Endometrial microvascular endothelial cells (primary cell): ENCODE data around the gene GAB1. TPM values are rescaled to one million over a fixed set of nuclear protein-coding genes. Genes with fewer than 3 reads are reported as not detected.

Source experiments
- in situ Hi-C: cut with HindIII; loops from 2 replicates; pipeline ENCODE4 v1.10.0; 2017; ENCODE audit warnings: low sequenced_read_pairs, low pct_unique_long_range_greater_than_20kb; ENCODE audit errors: inconsistent ontology term
- total RNA-seq: library from RNA; depleted of rRNA; stranded (reverse); fragments of >200 nt; gene quantifications from one replicate; pipeline ENCODE4 v1.2.3, GENCODE V29; 2015; ENCODE audit errors: inconsistent ontology term

Gene GAB1
- total RNA-seq, 1 donor from 2014 or later: 3.6 TPM

DNA sequence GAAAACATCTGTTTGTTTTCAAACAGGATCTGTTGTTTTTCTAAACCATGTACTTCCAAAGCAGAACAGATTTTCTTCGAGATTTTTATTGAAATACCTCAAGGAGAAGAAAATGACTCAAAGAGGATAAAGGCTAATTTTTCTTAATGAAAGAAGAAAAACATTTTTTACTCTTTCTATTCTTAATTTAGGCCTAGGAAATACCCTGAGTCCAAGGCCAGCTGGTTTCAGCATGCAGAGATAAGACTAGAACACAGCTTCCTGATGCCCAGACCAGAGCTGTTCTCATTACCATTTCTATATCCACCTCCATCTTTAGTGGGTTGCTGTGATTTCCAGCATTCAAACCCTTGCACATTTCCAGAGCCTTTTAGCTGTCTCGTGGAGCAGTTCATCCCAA lies 18.3 kb downstream of the GAB1 start:
- in situ Hi-C loops: no loop called here

GRCh38 chr4:143355540-143356217 lies 19.0 kb downstream of the GAB1 start:
- in situ Hi-C loops: no loop called here

DNA sequence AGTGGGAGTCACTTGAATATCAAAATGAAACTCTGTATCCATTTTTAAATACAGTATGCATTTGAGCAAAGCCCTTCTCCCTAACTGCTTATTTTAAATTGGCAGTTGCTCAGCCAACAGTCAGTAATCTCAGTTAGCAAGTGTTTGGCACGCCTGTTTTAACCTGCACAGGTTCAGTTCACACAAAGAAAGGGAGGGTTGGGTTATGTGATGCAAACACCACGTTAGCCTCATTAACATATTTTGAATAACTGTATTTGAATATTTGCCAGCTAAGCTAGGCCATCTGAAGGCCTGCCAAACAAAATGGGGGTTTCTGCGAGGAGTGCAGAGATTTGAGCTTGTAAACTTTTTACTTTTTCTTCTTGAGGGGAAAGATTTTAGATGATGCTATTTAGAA lies 19.8 kb downstream of the GAB1 start:
- in situ Hi-C loops: no loop called here

- in situ Hi-C loops: no loop called here
Measured at GRCh38 chr4:143357161-143357845, 20.6 kb downstream of the GAB1 start.

GRCh38 chr4:143358419-143358818 lies 21.7 kb downstream of the GAB1 start:
- in situ Hi-C loops: no loop called here

DNA sequence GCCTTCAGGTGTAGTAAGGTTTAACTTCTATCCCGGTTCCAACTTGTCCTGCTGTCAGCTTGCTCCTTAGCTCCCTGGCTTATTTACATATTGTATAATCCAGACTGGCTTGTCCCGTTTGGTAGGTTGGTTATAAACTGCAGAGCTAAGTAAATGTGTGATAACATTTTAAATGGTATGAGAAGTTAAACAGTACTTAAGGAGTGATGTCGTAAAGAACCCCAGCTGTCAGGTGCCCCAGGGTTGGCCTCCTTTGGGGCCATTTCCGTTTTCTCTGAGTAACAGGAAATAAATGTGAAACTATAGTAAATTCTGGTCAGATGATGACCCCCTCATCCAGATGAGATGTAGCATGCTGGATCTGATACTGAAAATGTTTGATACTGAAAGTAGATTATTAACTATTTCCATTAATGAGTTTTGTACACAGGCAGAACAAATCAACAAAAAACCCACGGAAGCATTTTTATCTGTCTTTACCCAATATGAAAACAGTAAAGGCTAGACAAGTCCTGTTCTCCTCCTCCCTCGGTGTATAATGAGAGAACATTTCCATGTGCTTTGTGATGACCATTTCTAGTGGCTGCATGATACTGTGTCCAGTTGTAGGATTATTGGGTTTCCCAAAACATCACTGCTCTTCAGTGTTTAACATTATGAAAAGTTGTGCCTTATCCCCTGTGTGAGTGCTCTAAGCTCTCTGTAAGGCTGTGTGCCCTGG lies 22.4 kb downstream of the GAB1 start:
- in situ Hi-C loops: no loop called here

- in situ Hi-C loops: no loop called here
Measured at GRCh38 chr4:143359644-143360193, 23.0 kb downstream of the GAB1 start.

DNA sequence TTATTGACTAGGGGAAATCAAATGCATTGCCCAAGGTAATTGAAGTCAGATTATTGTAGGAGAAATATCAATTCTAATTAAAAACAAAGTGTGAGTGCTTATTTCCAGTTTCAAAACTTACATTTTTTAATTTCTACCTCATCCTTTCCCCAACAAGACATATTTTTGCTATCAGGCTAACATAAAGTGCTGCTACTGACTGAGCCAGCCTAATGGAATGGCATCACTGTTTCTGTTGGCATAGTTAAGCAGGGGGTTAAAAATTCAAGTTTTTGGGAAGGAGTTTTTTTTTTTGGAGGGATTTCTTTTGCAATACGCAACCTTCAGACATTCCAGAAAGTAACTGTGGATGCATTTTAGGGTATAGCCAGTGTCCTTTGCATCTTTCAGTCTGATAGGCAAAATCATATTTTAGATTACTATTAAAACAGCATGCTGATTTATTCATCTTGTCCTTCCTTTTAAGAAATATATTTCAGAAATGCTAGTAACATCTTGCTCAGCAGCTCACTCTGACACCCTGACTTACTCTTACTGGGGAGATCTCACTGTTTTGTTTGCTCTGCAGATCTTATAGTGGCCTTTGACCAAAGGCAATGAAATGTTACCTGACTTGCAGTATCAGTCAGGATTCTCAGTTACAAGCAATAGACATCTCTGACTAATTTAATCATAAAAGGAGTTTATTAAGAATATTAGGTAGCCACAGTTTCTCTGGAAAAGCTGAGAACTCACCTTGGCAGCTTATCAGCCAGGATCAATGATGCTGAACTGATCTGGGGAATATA lies 24.4 kb downstream of the GAB1 start:
- in situ Hi-C loops: no loop called here

GRCh38 chr4:143362349-143363046 lies 25.8 kb downstream of the GAB1 start:
- in situ Hi-C loops: no loop called here

- in situ Hi-C loops: no loop called here
Measured at GRCh38 chr4:143363332-143363731, 26.7 kb downstream of the GAB1 start.

DNA sequence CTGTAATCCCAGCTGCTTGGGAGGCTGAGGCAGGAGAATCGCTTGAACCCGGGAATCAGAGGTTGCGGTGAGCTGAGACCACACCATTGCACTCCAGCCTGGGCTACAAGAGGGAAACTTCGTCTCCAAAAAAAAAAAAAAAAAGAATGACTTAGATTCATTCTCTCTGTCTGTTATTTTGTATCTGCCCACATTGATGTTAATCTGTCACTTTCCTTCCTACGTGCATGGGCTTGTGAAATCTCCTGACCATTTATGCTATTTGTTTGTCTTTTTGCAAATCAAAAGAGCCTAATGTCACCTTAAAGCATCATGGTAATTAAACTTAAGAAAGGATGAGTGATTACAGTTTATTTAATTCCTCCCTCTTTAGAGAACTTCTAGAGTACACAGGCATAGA lies 27.4 kb downstream of the GAB1 start:
- in situ Hi-C loops: no loop called here

GRCh38 chr4:143367863-143368262 lies 31.2 kb downstream of the GAB1 start:
- in situ Hi-C loops: no loop called here

DNA sequence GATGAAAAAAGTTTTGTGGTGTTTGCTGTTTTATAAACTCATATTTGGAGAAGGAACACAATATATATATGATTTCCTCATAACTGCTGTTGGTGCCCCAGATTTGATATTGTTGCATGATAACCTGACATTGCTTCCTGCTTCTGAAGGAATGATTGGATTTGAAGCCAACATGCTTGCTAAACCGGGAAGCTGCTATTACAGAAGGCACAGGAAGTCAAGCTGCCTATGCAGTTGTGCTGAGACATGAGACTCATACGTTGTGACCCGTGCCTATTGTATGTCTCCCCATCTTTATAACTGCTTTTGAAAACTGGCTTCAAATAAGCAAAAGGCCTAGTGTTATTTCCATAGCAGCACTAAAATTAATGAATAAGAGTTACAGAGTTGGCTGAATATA lies 32.9 kb downstream of the GAB1 start:
- in situ Hi-C loops: no loop called here

- in situ Hi-C loops: no loop called here
Measured at GRCh38 chr4:143372093-143372915, 35.6 kb downstream of the GAB1 start.

DNA sequence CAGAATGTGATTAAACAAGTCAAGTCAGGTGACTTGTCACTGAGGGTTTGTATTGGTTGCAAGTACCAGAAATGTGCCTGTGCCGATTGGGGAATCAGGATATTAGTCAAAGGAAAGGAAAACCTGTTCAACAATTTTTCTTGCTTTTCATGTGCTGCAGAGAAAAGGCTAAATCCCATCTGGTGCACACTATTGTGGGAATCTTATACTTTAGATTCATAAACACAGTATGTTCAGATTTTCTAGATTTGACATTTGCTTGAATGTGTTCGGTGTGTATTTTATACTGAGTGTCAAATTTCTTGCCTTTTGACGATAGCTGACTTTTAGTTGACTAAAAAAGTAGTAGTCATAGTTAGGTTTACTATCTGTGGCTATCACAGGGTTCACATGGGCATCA lies 37.6 kb downstream of the GAB1 start:
- in situ Hi-C loops: no loop called here

- in situ Hi-C loops: no loop called here
Measured at GRCh38 chr4:143374771-143375170, 38.1 kb downstream of the GAB1 start.

DNA sequence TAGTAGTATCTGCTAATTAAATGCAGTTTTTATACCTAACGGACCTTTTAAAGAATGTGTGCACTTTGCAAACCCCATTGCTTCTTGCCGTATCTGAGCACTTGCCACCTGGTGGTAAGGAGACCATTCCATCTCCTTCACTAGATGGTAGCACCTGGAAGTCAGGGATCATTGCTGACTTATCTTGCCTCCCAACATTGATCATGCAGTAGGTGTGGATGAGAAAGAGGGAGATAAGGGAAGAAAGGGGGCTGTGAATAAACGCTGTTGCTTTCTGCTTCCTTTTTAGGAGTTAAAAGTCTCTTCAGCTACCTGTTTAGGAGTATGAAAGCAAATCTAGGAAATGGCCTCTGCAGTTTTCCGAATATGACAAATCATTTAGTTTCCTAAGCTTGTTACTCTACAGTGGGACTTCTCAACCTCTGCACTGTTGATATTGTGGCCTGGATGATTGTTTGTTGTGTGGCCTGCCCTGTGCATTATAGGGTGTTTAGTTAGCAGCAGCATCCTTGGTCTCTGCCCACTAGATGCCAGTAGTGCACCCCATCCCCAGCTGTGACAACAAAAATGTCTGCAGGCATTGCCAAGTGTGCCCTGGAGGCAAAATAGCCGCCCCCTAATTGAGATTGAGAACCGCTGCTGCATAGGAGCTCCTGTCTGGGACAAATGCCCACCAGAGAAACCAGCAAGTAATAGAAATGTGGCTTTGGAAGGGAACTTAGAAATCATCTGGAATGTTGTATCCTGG lies 38.8 kb downstream of the GAB1 start:
- in situ Hi-C loops: no loop called here
